Measurements from ENCODE around the gene N4BP2L1. TPM values are rescaled to one million over a fixed set of nuclear protein-coding genes. Genes with fewer than 3 reads are reported as not detected.

The N4BP2L1 gene
- total RNA-seq, 1 donor from 2014 or later = 4.9 TPM

Other genes with a start within 250 kb of the N4BP2L1 start
- not detected for gene ZAR1L, start 112.8 kb downstream of the N4BP2L1 start, total RNA-seq
- gene BRCA2, start 112.6 kb downstream of the N4BP2L1 start, total RNA-seq = 1.3 TPM
- gene N4BP2L2, start 110.7 kb upstream of the N4BP2L1 start, total RNA-seq = 132 TPM
- gene PDS5B, start 158.3 kb upstream of the N4BP2L1 start, total RNA-seq = 22.7 TPM